K562 (cell line): ENCODE results near the gene SLC25A42. TPM values are rescaled to one million over a fixed set of nuclear protein-coding genes. Genes with fewer than 3 reads are reported as not detected.

Experiments used
- ATAC-seq: fragments of 200-7000 bp; cut with Tn5 transposase; 3 replicates; pipeline ENCODE4 v1.9.1; 2020; ENCODE audit warnings: moderate library complexity
- BruUV-seq: library from RNA; stranded (reverse); fragments of 400-500 nt; replicated peaks from 2 replicates; lab custom pipeline; 2021; lab: Mats Ljungman, UMichigan
- CTCF ChIA-PET: fragments of 300-600 bp; formaldehyde crosslinking; extraction: SDS; loops from one replicate; lab custom pipeline; 2021; ENCODE audit warnings: low intra/inter-chr PET ratio; lab: Yijun Ruan, JAX
- POLR2A ChIA-PET: fragments of 300-600, 350-650 bp; sonication (Branson Sonifier 250); formaldehyde crosslinking; extraction: SDS; loops from one replicate; lab custom pipeline; 2021; ENCODE audit warnings: antibody characterized with exemption, inconsistent platforms; lab: Yijun Ruan, JAX
- DNase-seq, 4 experiments: peaks; one replicate each; pipeline versions ENCODE4 v3.0.0 to v3.0.0-alpha.2; 2011 to 2018; ENCODE audit warnings: low spot score in 3 of 4, mixed read lengths in 3 of 4; ENCODE audit errors: extremely low read depth in 1 of 4
- FAIRE-seq: peaks from 2 replicates; lab custom pipeline; 2011; peaks lifted over from hg19 to GRCh38; lab: Jason Lieb, UNC
- H2AFZ ChIP-seq: 2 replicates; pipeline ENCODE4 v1.6.0; 2011; ENCODE audit warnings: low read depth, low read length, control low read depth, inconsistent platforms
- H3K27ac ChIP-seq: fragments of 200-600 bp; 3 replicates; pipeline ENCODE4 v1.8.0; 2011; ENCODE audit warnings: low read depth, mild to moderate bottlenecking, control low read depth, inconsistent platforms, low read length, moderate library complexity, mixed read lengths; ENCODE audit errors: extremely low read depth
- H3K27me3 ChIP-seq, 2 experiments: fragments of 300-600 bp in 1 of 2; 2 replicates in 1 of 2; 3 replicates in 1 of 2; pipeline versions ENCODE4 v1.6.0 to v1.8.0; 2011; ENCODE audit warnings: inconsistent platforms in 2 of 2, low read length in 2 of 2, mild to moderate bottlenecking in 1 of 2, mixed read lengths in 1 of 2, moderate library complexity in 1 of 2; ENCODE audit not compliant: control insufficient read depth in 2 of 2, insufficient read depth in 2 of 2
- H3K36me3 ChIP-seq: fragments of 300-600 bp; 3 replicates; pipeline ENCODE4 v1.8.0; 2011; ENCODE audit warnings: mild to moderate bottlenecking, low read length, inconsistent platforms; ENCODE audit not compliant: control insufficient read depth, insufficient read depth
- H3K4me1 ChIP-seq, 2 experiments: fragments of 200-600 bp in 1 of 2; replicated peaks in 1 of 2; 2 replicates in 1 of 2; 3 replicates in 1 of 2; pipeline versions ENCODE4 v1.5.1 to v1.8.0; 2011; ENCODE audit warnings: inconsistent platforms in 2 of 2, low read length in 2 of 2, mild to moderate bottlenecking in 1 of 2, mixed read lengths in 1 of 2, moderate library complexity in 1 of 2; ENCODE audit not compliant: control insufficient read depth in 2 of 2, insufficient read depth in 2 of 2
- H3K4me2 ChIP-seq: 2 replicates; pipeline ENCODE4 v1.6.1; 2011; ENCODE audit warnings: low read length, control low read depth, inconsistent platforms, mixed read lengths; ENCODE audit not compliant: insufficient read depth
- H3K4me3 ChIP-seq: fragments of 200-600 bp; sonication (generic), shearing (Covaris generic); 2 replicates; pipeline ENCODE4 v1.5.1; 2016; ENCODE audit warnings: control low read depth, inconsistent platforms
- H3K79me2 ChIP-seq: fragments of 200-600 bp; 3 replicates; pipeline ENCODE4 v1.8.0; 2011; ENCODE audit warnings: low read length, inconsistent platforms; ENCODE audit not compliant: control insufficient read depth, insufficient read depth
- H3K9ac ChIP-seq, 2 experiments: 2 replicates each; pipeline versions ENCODE4 v1.6.0 to v1.6.1; 2011; ENCODE audit warnings: low read depth in 2 of 2, low read length in 2 of 2, control low read depth in 1 of 2, inconsistent platforms in 1 of 2, mild to moderate bottlenecking in 1 of 2, mixed read lengths in 1 of 2; ENCODE audit not compliant: insufficient read depth in 1 of 2
- H3K9me1 ChIP-seq: one replicate; pipeline ENCODE4 v1.6.0; 2011; ENCODE audit warnings: inconsistent platforms, mild to moderate bottlenecking, low read length, moderate library complexity; ENCODE audit not compliant: control insufficient read depth, insufficient read depth
- H3K9me3 ChIP-seq: replicated peaks from 2 replicates; pipeline ENCODE4 v1.5.1; 2011; ENCODE audit warnings: low read depth, low read length, inconsistent platforms; ENCODE audit not compliant: control insufficient read depth, insufficient read depth
- H4K20me1 ChIP-seq: replicated peaks from 2 replicates; pipeline ENCODE4 v1.6.1; 2011; ENCODE audit warnings: low read length, inconsistent platforms, mixed read lengths; ENCODE audit not compliant: control insufficient read depth, insufficient read depth
- BCOR ChIP-seq: fragments of 450-650 bp; IDR thresholded peaks from 2 replicates; pipeline ENCODE4 v1.6.1; 2016
- CBX1 ChIP-seq: sonication (generic); IDR thresholded peaks from 2 replicates; pipeline ENCODE4 v1.6.1; 2016; ENCODE audit warnings: antibody characterized with exemption, low read depth, mild to moderate bottlenecking
- FOXK1 ChIP-seq: sonication (generic); formaldehyde crosslinking; IDR thresholded peaks from 2 replicates; pipeline ENCODE4 v1.8.0; 2022; ENCODE audit warnings: missing genetic modification reagents, mild to moderate bottlenecking, borderline replicate concordance
- GTF2E2 ChIP-seq: fragments of 200-800 bp; sonication (Bioruptor generic); IDR thresholded peaks from 2 replicates; pipeline ENCODE4 v1.6.1; 2016; ENCODE audit warnings: missing genetic modification characterization, missing compliant biosample characterization
- POLR2G ChIP-seq: fragments of 200-400 bp; formaldehyde crosslinking; IDR thresholded peaks from 2 replicates; pipeline ENCODE4 v1.6.1; 2017; ENCODE audit warnings: low read depth, mild to moderate bottlenecking, antibody characterized with exemption, low read length, moderate library complexity
- RFX7 ChIP-seq: fragments of 250-450 bp; sonication (Bioruptor Pico); IDR thresholded peaks from 2 replicates; pipeline ENCODE4 v1.5.1; 2021; ENCODE audit warnings: mild to moderate bottlenecking
- XRCC5 ChIP-seq: fragments of 200-400 bp; formaldehyde crosslinking; IDR thresholded peaks from 2 replicates; pipeline ENCODE4 v1.6.1; 2017; ENCODE audit warnings: low read depth, mild to moderate bottlenecking, low read length
- ZC3H11A ChIP-seq: IDR thresholded peaks from 2 replicates; pipeline ENCODE4 v1.6.1; 2012; ENCODE audit warnings: low read depth, low read length, improper control_type of control experiment
- ZNF785 ChIP-seq: fragments of 250-450 bp; sonication (Bioruptor Pico); IDR thresholded peaks from 2 replicates; pipeline ENCODE4 v1.4.0; 2020; ENCODE audit warnings: mild to moderate bottlenecking
- WGBS: fragments of 100-300 bp; shearing (Covaris generic); methylation state at CpG from one replicate; pipeline ENCODE4 v1.1.6; 2016; ENCODE audit warnings: low coverage, mixed read lengths; ENCODE audit not compliant: insufficient coverage; ENCODE audit errors: missing lambda C conversion rate; 5-methylcytosine and 5-hydroxymethylcytosine counted together
- in situ Hi-C: fragments of 300-500 bp; cut with MboI; formaldehyde crosslinking; loops from 4 replicates; pipeline ENCODE4 v1.15.0; 2018; ENCODE audit warnings: inconsistent platforms, mixed read lengths
- intact Hi-C: fragments of 100-400 bp; cut with micrococcal nuclease; formaldehyde crosslinking; loops from 2 replicates; pipeline ENCODE4 v1.14.2; 2022
- polyA plus RNA-seq, 8 experiments: library from polyadenylated mRNA; depleted of rRNA in 4 of 8; stranded (reverse) in 5 of 8; unstranded in 3 of 8; fragments of >200 nt; fragmentation: Nextera tagmentation in 2 of 8; fragmentation: Illumina TruSeq in 1 of 8; extraction: Ambion mirVana in 2 of 8; extraction: Trizol in 1 of 8; gene quantifications; 2 replicates each; pipeline versions ENCODE4 v1.2.1 to v1.2.3, GENCODE V29; 2011 to 2014; ENCODE audit warnings: inconsistent platforms in 1 of 8, missing spikeins in 1 of 8
- total RNA-seq, 7 experiments: library from RNA; depleted of rRNA in 6 of 7; stranded (reverse); fragments of >200 nt in 6 of 7; fragmentation: Illumina TruSeq in 2 of 7; extraction: Trizol in 2 of 7; gene quantifications; 2 replicates each; pipeline versions ENCODE4 v1.2.1 to v1.2.3, GENCODE V29; 2011 to 2021; ENCODE audit warnings: low replicate concordance in 1 of 7
- TF ChIP-seq, protein P1 (sequence below): fragments of 200-600 bp; sonication (generic); IDR thresholded peaks from one replicate; pipeline ENCODE4 v1.6.1; 2012; ENCODE audit warnings: mild to moderate bottlenecking, low read depth, low read length, inconsistent platforms
- TF ChIP-seq, protein P2 (sequence below): fragments of 450-650 bp; formaldehyde crosslinking; IDR thresholded peaks from 2 replicates; pipeline ENCODE4 v1.4.0; 2022; ENCODE audit warnings: mild to moderate bottlenecking, moderate library complexity

SLC25A42 gene
- total and polyA plus RNA-seq, 9 of the 15 experiments (the other 6 are each of a cell fraction or from before 2014, with no cell fraction given) = 0.59 to 32.2 (median 14.1) TPM

DNA sequence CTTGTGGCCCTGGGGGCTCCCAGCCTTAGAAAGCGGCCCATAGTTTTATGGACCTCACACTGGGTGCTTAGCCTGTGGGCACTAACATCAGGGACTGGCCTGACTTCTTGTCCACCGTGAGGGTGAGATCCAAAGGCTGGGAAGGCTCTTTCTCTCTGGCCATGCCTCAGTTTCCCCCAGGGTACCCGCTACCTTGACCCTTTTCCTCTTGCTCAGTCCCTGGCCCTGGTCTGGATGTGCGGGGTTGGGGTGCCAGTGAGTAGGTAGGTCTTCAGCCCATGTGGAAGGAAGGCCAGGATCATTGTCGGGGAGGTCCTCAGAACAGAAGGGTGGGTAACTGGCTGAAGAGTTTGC, 76.1 kb downstream of the SLC25A42 start:
- FAIRE-seq = no peak
- ATAC-seq = no peak
- BruUV-seq = no TSS peak
- Histone ChIP-seq H3K27me3 (no peaks in the 10 kb centered on the region; a peak in 1 of 5 replicates), H4K20me1 (peaks cover 3% of the 10 kb centered on the region; the same call in 1 of the 2 replicates), H3K4me2 (no peak overlapping the region), H2AFZ (no peak overlapping the region), H3K4me1 (peaks cover 15 to 23% of the 10 kb centered on the region in 2 experiments), H3K9me1 (no peaks in the 10 kb centered on the region), H3K36me3 (no peaks in the 10 kb centered on the region), H3K9me3 (no peaks in the 10 kb centered on the region), H3K9ac (no peak overlapping the region), H3K27ac (no peak overlapping the region), H3K4me3 (no peak overlapping the region), H3K79me2 (peaks cover 31% of the 10 kb centered on the region)
- in situ Hi-C loops (loop anchor here (5.0 kb wide), 2 partner anchors 83 to 202 kb away; no protein-coding TSS in a partner anchor), intact Hi-C loops (loop anchor here (1.0 to 5.0 kb wide), 7 partner anchors 27 to 243 kb away; partner anchors contain the start of genes CERS1, COPE, DDX49 and MEF2B)
- ChIA-PET POLR2A (interaction anchor here (1.8 kb wide), 1 partner anchor 75 kb away, joined by 6 read pairs; no protein-coding TSS in a partner anchor), CTCF (interaction anchor here (1.1 to 2.3 kb wide), 2 partner anchors 79 to 86 kb away, joined by 3 to 18 read pairs; no protein-coding TSS in a partner anchor)
- WGBS = 14% methylated on average over 5 of the region's 5 CpGs
- no peak for DNase-seq
- TF ChIP-seq BCOR (peak; percentile 74), CBX1 (no peak), POLR2G (no peak), GTF2E2 (tag) (no peak), RFX7 (CRISPR knock-in tag) (no peak), ZNF785 (CRISPR knock-in tag) (no peak), XRCC5 (no peak), ZC3H11A (no peak), FOXK1 (CRISPR knock-in tag) (0 out of 2 replicates have a peak, but pooled peaks have one; percentile 27)
- TF ChIP-seq, protein P1, sequence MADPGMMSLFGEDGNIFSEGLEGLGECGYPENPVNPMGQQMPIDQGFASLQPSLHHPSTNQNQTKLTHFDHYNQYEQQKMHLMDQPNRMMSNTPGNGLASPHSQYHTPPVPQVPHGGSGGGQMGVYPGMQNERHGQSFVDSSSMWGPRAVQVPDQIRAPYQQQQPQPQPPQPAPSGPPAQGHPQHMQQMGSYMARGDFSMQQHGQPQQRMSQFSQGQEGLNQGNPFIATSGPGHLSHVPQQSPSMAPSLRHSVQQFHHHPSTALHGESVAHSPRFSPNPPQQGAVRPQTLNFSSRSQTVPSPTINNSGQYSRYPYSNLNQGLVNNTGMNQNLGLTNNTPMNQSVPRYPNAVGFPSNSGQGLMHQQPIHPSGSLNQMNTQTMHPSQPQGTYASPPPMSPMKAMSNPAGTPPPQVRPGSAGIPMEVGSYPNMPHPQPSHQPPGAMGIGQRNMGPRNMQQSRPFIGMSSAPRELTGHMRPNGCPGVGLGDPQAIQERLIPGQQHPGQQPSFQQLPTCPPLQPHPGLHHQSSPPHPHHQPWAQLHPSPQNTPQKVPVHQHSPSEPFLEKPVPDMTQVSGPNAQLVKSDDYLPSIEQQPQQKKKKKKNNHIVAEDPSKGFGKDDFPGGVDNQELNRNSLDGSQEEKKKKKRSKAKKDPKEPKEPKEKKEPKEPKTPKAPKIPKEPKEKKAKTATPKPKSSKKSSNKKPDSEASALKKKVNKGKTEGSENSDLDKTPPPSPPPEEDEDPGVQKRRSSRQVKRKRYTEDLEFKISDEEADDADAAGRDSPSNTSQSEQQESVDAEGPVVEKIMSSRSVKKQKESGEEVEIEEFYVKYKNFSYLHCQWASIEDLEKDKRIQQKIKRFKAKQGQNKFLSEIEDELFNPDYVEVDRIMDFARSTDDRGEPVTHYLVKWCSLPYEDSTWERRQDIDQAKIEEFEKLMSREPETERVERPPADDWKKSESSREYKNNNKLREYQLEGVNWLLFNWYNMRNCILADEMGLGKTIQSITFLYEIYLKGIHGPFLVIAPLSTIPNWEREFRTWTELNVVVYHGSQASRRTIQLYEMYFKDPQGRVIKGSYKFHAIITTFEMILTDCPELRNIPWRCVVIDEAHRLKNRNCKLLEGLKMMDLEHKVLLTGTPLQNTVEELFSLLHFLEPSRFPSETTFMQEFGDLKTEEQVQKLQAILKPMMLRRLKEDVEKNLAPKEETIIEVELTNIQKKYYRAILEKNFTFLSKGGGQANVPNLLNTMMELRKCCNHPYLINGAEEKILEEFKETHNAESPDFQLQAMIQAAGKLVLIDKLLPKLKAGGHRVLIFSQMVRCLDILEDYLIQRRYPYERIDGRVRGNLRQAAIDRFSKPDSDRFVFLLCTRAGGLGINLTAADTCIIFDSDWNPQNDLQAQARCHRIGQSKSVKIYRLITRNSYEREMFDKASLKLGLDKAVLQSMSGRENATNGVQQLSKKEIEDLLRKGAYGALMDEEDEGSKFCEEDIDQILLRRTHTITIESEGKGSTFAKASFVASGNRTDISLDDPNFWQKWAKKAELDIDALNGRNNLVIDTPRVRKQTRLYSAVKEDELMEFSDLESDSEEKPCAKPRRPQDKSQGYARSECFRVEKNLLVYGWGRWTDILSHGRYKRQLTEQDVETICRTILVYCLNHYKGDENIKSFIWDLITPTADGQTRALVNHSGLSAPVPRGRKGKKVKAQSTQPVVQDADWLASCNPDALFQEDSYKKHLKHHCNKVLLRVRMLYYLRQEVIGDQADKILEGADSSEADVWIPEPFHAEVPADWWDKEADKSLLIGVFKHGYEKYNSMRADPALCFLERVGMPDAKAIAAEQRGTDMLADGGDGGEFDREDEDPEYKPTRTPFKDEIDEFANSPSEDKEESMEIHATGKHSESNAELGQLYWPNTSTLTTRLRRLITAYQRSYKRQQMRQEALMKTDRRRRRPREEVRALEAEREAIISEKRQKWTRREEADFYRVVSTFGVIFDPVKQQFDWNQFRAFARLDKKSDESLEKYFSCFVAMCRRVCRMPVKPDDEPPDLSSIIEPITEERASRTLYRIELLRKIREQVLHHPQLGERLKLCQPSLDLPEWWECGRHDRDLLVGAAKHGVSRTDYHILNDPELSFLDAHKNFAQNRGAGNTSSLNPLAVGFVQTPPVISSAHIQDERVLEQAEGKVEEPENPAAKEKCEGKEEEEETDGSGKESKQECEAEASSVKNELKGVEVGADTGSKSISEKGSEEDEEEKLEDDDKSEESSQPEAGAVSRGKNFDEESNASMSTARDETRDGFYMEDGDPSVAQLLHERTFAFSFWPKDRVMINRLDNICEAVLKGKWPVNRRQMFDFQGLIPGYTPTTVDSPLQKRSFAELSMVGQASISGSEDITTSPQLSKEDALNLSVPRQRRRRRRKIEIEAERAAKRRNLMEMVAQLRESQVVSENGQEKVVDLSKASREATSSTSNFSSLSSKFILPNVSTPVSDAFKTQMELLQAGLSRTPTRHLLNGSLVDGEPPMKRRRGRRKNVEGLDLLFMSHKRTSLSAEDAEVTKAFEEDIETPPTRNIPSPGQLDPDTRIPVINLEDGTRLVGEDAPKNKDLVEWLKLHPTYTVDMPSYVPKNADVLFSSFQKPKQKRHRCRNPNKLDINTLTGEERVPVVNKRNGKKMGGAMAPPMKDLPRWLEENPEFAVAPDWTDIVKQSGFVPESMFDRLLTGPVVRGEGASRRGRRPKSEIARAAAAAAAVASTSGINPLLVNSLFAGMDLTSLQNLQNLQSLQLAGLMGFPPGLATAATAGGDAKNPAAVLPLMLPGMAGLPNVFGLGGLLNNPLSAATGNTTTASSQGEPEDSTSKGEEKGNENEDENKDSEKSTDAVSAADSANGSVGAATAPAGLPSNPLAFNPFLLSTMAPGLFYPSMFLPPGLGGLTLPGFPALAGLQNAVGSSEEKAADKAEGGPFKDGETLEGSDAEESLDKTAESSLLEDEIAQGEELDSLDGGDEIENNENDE = no peak
- TF ChIP-seq, protein P2, sequence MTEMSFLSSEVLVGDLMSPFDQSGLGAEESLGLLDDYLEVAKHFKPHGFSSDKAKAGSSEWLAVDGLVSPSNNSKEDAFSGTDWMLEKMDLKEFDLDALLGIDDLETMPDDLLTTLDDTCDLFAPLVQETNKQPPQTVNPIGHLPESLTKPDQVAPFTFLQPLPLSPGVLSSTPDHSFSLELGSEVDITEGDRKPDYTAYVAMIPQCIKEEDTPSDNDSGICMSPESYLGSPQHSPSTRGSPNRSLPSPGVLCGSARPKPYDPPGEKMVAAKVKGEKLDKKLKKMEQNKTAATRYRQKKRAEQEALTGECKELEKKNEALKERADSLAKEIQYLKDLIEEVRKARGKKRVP (CRISPR knock-in tag) = no peak
